GM11168 (cell line): ENCODE measurements around the gene KDM6A.
"Not testable (repeated sequence)": the region's sequence is repeated elsewhere in the genome, so short reads cannot be mapped to it uniquely, and the experiment has no call there.

Experiments used
- in situ Hi-C: fragments of 300-500 bp; cut with MboI; formaldehyde crosslinking; loops from one replicate; pipeline ENCODE4 v1.12.0; 2022; ENCODE audit warnings: low sequenced_read_pairs; ENCODE audit not compliant: unreplicated experiment

The KDM6A gene

GRCh38 chrX:44997888-44998287, 124.9 kb downstream of the KDM6A start:
- in situ Hi-C loops = no loop called here

GRCh38 chrX:44999237-44999636, 126.2 kb downstream of the KDM6A start:
- in situ Hi-C loops = not testable (repeated sequence)

- in situ Hi-C loops = not testable (repeated sequence)
Measured at GRCh38 chrX:44999872-45000271, 126.9 kb downstream of the KDM6A start.

GRCh38 chrX:45001048-45001447, 128.1 kb downstream of the KDM6A start:
- in situ Hi-C loops = no loop called here

- in situ Hi-C loops = no loop called here
Measured at GRCh38 chrX:45003085-45003484, 130.1 kb downstream of the KDM6A start.

- in situ Hi-C loops = no loop called here
Measured at GRCh38 chrX:45006002-45006800, 133.2 kb downstream of the KDM6A start.

GRCh38 chrX:45007598-45007997, 134.6 kb downstream of the KDM6A start:
- in situ Hi-C loops = no loop called here

GRCh38 chrX:45009371-45010000, 136.5 kb downstream of the KDM6A start:
- in situ Hi-C loops = no loop called here

- in situ Hi-C loops = no loop called here
Measured at GRCh38 chrX:45011131-45011530, 138.1 kb downstream of the KDM6A start.

GRCh38 chrX:45011597-45011996, 138.6 kb downstream of the KDM6A start:
- in situ Hi-C loops = no loop called here

- in situ Hi-C loops = no loop called here
Measured at GRCh38 chrX:45017946-45018345, 145.0 kb downstream of the KDM6A start.

GRCh38 chrX:45022150-45022549, 149.2 kb downstream of the KDM6A start:
- in situ Hi-C loops = no loop called here

GRCh38 chrX:45024501-45024900, 151.5 kb downstream of the KDM6A start:
- in situ Hi-C loops = no loop called here

- in situ Hi-C loops = no loop called here
Measured at GRCh38 chrX:45026036-45026435, 153.0 kb downstream of the KDM6A start.

- in situ Hi-C loops = no loop called here
Measured at GRCh38 chrX:45031830-45032378, 158.9 kb downstream of the KDM6A start.

GRCh38 chrX:45035071-45035470, 162.1 kb downstream of the KDM6A start:
- in situ Hi-C loops = no loop called here

GRCh38 chrX:45036161-45036560, 163.2 kb downstream of the KDM6A start:
- in situ Hi-C loops = no loop called here

- in situ Hi-C loops = not testable (repeated sequence)
Measured at GRCh38 chrX:45040137-45040536, 167.1 kb downstream of the KDM6A start.

GRCh38 chrX:45046417-45046816, 173.4 kb downstream of the KDM6A start:
- in situ Hi-C loops = no loop called here

GRCh38 chrX:45050558-45050957, 177.6 kb downstream of the KDM6A start:
- in situ Hi-C loops = no loop called here

GRCh38 chrX:45056428-45057145, 183.6 kb downstream of the KDM6A start:
- in situ Hi-C loops = no loop called here
